GM12873 (cell line): ENCODE measurements around the gene CDKL1.

Experiments used
- CTCF ChIP-seq: IDR thresholded peaks from 2 replicates; pipeline ENCODE4 v1.5.1; 2012; ENCODE audit warnings: low read depth, mild to moderate bottlenecking, moderate library complexity, low read length, control low read depth; ENCODE audit not compliant: insufficient read depth; ENCODE audit errors: missing control alignments

Gene CDKL1

GRCh38 chr14:50396631-50397389 is at the start of gene CDKL1:
CDKL1 (minus strand) TSS chr14:50396881; CDS start chr14:50395868, 1,013 bp downstream.
- TF ChIP-seq CTCF, result no peak

GRCh38 chr14:50434528-50434927 is 37.8 kb upstream of the CDKL1 start:
- TF ChIP-seq CTCF, result no peak

- TF ChIP-seq CTCF, result no peak
Measured at GRCh38 chr14:50432131-50432530, 35.5 kb upstream of the CDKL1 start.

GRCh38 chr14:50425816-50426215 is 29.1 kb upstream of the CDKL1 start:
- no peak for TF ChIP-seq CTCF

- no peak for TF ChIP-seq CTCF
Measured at GRCh38 chr14:50425105-50425504, 28.4 kb upstream of the CDKL1 start.

GRCh38 chr14:50423529-50423928 is 26.8 kb upstream of the CDKL1 start:
- TF ChIP-seq CTCF, result no peak

GRCh38 chr14:50421499-50421898 is 24.8 kb upstream of the CDKL1 start:
- TF ChIP-seq CTCF, result no peak

- no peak for TF ChIP-seq CTCF
Measured at GRCh38 chr14:50417853-50418252, 21.2 kb upstream of the CDKL1 start.
